DND-41 (cell line): ENCODE results near the gene ITGA6.
A peak's percentile ranks its signal among the peaks of the same experiment; 100 is the strongest.
"Not testable (repeated sequence)": the region's sequence is repeated elsewhere in the genome, so short reads cannot be mapped to it uniquely, and the experiment has no call there.

Source experiments
- ATAC-seq: fragments of 200-7000 bp; cut with Tn5 transposase; 3 replicates; pipeline ENCODE4 v1.9.1; 2021; ENCODE audit warnings: low read depth; ENCODE audit not compliant: insufficient read depth
- DNase-seq: peaks from one replicate; pipeline ENCODE4 v3.0.0-alpha.2; 2020
- H2AFZ ChIP-seq: 2 replicates; pipeline ENCODE4 v1.6.0; 2012; ENCODE audit warnings: low read depth, low read length
- H3K27ac ChIP-seq: 2 replicates; pipeline ENCODE4 v1.5.1; 2012; ENCODE audit warnings: low read length, inconsistent platforms
- H3K27me3 ChIP-seq: fragments of 200-600 bp; sonication (generic); 2 replicates; pipeline ENCODE4 v1.6.0; 2012; ENCODE audit warnings: low read length, mild to moderate bottlenecking, inconsistent platforms; ENCODE audit not compliant: insufficient read depth, poor library complexity
- H3K36me3 ChIP-seq: 2 replicates; pipeline ENCODE4 v1.5.1; 2012; ENCODE audit warnings: low read length, inconsistent platforms; ENCODE audit not compliant: insufficient read depth
- H3K4me1 ChIP-seq: 2 replicates; pipeline ENCODE4 v1.5.1; 2012; ENCODE audit warnings: mild to moderate bottlenecking, low read length; ENCODE audit not compliant: insufficient read depth
- H3K4me2 ChIP-seq: 2 replicates; pipeline ENCODE4 v1.6.0; 2012; ENCODE audit warnings: mild to moderate bottlenecking, moderate library complexity, low read length, inconsistent platforms; ENCODE audit not compliant: insufficient read depth
- H3K4me3 ChIP-seq, 2 experiments: fragments of 200-600 bp in 1 of 2; shearing (Covaris generic) in 1 of 2; 2 replicates each; pipeline ENCODE4 v1.5.1; 2012 to 2016; ENCODE audit warnings: inconsistent platforms in 2 of 2, low read length in 2 of 2, mild to moderate bottlenecking in 2 of 2, low read depth in 1 of 2, moderate library complexity in 1 of 2
- H3K79me2 ChIP-seq: 2 replicates; pipeline ENCODE4 v1.6.0; 2012; ENCODE audit warnings: low read length, inconsistent platforms; ENCODE audit not compliant: insufficient read depth
- H3K9ac ChIP-seq: 2 replicates; pipeline ENCODE4 v1.6.0; 2012; ENCODE audit warnings: low read depth, mild to moderate bottlenecking, inconsistent platforms, low read length, moderate library complexity
- H3K9me3 ChIP-seq: 2 replicates; pipeline ENCODE4 v1.5.1; 2012; ENCODE audit warnings: low read length, moderate library complexity, mild to moderate bottlenecking, inconsistent platforms; ENCODE audit not compliant: insufficient read depth, severe bottlenecking
- H4K20me1 ChIP-seq: 2 replicates; pipeline ENCODE4 v1.6.0; 2012; ENCODE audit warnings: low read length; ENCODE audit not compliant: insufficient read depth
- EZH2 ChIP-seq: IDR thresholded peaks from 3 replicates; pipeline ENCODE4 v1.6.1; 2012; ENCODE audit warnings: borderline replicate concordance, low read depth, mild to moderate bottlenecking, moderate library complexity, low read length, inconsistent platforms; ENCODE audit not compliant: severe bottlenecking
- TF ChIP-seq, protein P1 (sequence below): IDR thresholded peaks from 2 replicates; pipeline ENCODE4 v1.5.1; 2012; ENCODE audit warnings: borderline replicate concordance, low read length, moderate library complexity, mild to moderate bottlenecking; ENCODE audit not compliant: poor library complexity, severe bottlenecking; ENCODE audit errors: extremely low read depth

ITGA6 gene

GRCh38 chr2:172516299-172516698, 88.9 kb downstream of the ITGA6 start:
- no peaks in the 10 kb centered on the region for H4K20me1 ChIP-seq
- H3K4me1 ChIP-seq: no peaks in the 10 kb centered on the region
- H2AFZ ChIP-seq: no peak overlapping the region
- no peak overlapping the region for H3K4me3 ChIP-seq
- ATAC-seq: no peak
- H3K27ac ChIP-seq: no peak overlapping the region
- no peak for DNase-seq
- no peaks in the 10 kb centered on the region for H3K27me3 ChIP-seq
- no peaks in the 10 kb centered on the region for H3K36me3 ChIP-seq
- H3K9me3 ChIP-seq: peaks cover 40% of the 10 kb centered on the region
- no peaks in the 10 kb centered on the region for H3K79me2 ChIP-seq
- TF ChIP-seq, protein P1, sequence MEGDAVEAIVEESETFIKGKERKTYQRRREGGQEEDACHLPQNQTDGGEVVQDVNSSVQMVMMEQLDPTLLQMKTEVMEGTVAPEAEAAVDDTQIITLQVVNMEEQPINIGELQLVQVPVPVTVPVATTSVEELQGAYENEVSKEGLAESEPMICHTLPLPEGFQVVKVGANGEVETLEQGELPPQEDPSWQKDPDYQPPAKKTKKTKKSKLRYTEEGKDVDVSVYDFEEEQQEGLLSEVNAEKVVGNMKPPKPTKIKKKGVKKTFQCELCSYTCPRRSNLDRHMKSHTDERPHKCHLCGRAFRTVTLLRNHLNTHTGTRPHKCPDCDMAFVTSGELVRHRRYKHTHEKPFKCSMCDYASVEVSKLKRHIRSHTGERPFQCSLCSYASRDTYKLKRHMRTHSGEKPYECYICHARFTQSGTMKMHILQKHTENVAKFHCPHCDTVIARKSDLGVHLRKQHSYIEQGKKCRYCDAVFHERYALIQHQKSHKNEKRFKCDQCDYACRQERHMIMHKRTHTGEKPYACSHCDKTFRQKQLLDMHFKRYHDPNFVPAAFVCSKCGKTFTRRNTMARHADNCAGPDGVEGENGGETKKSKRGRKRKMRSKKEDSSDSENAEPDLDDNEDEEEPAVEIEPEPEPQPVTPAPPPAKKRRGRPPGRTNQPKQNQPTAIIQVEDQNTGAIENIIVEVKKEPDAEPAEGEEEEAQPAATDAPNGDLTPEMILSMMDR: no peak
- TF ChIP-seq EZH2: no peak
- no peak overlapping the region for H3K4me2 ChIP-seq
- no peak overlapping the region for H3K9ac ChIP-seq

DNA sequence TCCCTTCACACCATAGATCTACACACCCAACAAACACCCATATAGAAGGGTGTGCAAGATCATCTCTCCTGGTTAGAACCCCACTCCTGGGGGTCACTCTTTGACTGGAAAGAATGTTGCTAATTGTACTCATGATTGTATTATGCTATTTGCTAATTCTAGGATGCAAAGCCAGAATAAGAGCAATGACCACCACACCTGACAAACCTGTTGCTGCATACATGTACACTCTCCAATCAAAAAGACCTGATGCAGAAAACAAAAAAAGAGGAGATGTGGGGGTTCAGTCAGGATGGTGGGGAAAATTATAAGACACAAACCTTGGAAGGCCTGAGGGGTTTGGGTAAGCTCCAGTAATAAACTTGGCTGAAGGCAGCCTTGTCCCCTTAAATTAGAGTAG, 91.6 kb downstream of the ITGA6 start:
- no peak overlapping the region for H3K4me3 ChIP-seq
- H3K9ac ChIP-seq: no peak overlapping the region
- H3K9me3 ChIP-seq: peaks cover 16% of the 10 kb centered on the region
- no peak for DNase-seq
- no peaks in the 10 kb centered on the region for H3K36me3 ChIP-seq
- H3K4me2 ChIP-seq: no peak overlapping the region
- H4K20me1 ChIP-seq: no peaks in the 10 kb centered on the region
- no peak for ATAC-seq
- H2AFZ ChIP-seq: no peak overlapping the region
- H3K79me2 ChIP-seq: no peaks in the 10 kb centered on the region
- no peaks in the 10 kb centered on the region for H3K4me1 ChIP-seq
- no peaks in the 10 kb centered on the region for H3K27me3 ChIP-seq
- no peak overlapping the region for H3K27ac ChIP-seq
- no peak for TF ChIP-seq EZH2
- TF ChIP-seq, protein P1: no peak

DNA sequence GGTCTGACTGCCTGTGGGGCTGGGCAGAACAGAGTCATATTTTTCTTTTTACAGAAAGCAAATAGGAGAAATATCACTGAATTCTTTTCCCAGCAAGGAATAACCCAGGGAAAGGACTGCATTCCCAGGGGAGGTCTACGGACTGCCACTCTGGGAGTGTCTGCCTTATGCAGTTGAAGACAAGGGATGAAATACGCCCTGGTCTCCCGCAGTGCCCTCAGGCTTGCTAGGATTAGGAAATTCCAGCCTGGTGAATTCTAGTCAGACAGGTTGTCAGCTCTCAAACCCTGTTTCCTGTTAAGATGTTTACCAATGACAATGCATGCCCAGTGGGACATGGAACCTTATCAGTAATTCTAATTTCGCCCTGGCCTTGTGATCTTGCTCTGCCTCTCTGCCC, 98.2 kb downstream of the ITGA6 start:
- Histone ChIP-seq H3K4me2 (no peak overlapping the region), H3K27ac (no peak overlapping the region), H3K36me3 (no peaks in the 10 kb centered on the region), H3K9me3 (peaks cover 19% of the 10 kb centered on the region), H3K27me3 (no peaks in the 10 kb centered on the region), H3K4me3 (no peak overlapping the region), H2AFZ (no peak overlapping the region), H3K79me2 (no peaks in the 10 kb centered on the region), H3K9ac (no peak overlapping the region), H4K20me1 (no peaks in the 10 kb centered on the region), H3K4me1 (no peaks in the 10 kb centered on the region)
- peak; percentile 8 for DNase-seq
- TF ChIP-seq, protein P1: no peak
- no peak for TF ChIP-seq EZH2
- no peak for ATAC-seq

DNA sequence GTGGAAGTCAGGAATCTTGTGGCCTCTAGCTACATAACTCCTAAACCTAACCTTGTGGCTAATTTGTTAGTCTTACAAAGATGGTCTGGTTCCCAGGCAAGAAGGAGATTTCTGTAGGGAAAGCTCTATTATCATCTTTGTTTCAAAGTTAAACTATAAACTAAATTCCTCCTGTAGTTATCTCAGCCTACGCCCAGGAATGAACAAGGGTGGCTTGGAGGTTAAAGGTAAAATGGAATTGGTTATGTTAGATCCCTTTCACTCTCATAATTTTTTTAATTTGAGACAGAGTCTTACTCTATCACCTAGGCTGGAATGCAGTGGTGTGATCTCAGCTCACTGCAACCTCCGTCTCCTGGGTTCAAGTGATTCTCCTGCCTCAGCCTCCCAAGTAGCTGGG, 103.9 kb downstream of the ITGA6 start:
- Histone ChIP-seq H4K20me1 (no peaks in the 10 kb centered on the region), H3K36me3 (no peaks in the 10 kb centered on the region), H2AFZ (no peak overlapping the region; the same call in 1 of the 2 replicates), H3K27me3 (no peaks in the 10 kb centered on the region), H3K27ac (no peak overlapping the region), H3K4me1 (no peaks in the 10 kb centered on the region), H3K4me2 (no peak overlapping the region), H3K9ac (no peak overlapping the region), H3K4me3 (no peak overlapping the region), H3K79me2 (no peaks in the 10 kb centered on the region), H3K9me3 (peaks cover 33% of the 10 kb centered on the region)
- ATAC-seq: no peak
- DNase-seq: no peak
- TF ChIP-seq EZH2: no peak
- TF ChIP-seq, protein P1: no peak

- H3K36me3 ChIP-seq, ATAC-seq, H3K9ac ChIP-seq, H3K4me1 ChIP-seq, H3K4me2 ChIP-seq, H3K27ac ChIP-seq, H3K27me3 ChIP-seq, DNase-seq, H4K20me1 ChIP-seq, H3K79me2 ChIP-seq, H3K4me3 ChIP-seq, H2AFZ ChIP-seq: not testable (repeated sequence)
- H3K9me3 ChIP-seq: peaks cover 27% of the 10 kb centered on the region
These were observed 105.1 kb downstream of the ITGA6 start for GRCh38 chr2:172532461-172532860.
